ENCODE measurements around the gene TMEM115. TPM values are rescaled to one million over a fixed set of nuclear protein-coding genes. Genes with fewer than 3 reads are reported as not detected.

Gene TMEM115
- total and polyA plus RNA-seq, 10 of the 15 experiments (the other 5 are each of a cell fraction or from before 2014, with no cell fraction given) = 1.9 to 18.7 (median 13.2) TPM

- TF ChIP-seq, protein P1, sequence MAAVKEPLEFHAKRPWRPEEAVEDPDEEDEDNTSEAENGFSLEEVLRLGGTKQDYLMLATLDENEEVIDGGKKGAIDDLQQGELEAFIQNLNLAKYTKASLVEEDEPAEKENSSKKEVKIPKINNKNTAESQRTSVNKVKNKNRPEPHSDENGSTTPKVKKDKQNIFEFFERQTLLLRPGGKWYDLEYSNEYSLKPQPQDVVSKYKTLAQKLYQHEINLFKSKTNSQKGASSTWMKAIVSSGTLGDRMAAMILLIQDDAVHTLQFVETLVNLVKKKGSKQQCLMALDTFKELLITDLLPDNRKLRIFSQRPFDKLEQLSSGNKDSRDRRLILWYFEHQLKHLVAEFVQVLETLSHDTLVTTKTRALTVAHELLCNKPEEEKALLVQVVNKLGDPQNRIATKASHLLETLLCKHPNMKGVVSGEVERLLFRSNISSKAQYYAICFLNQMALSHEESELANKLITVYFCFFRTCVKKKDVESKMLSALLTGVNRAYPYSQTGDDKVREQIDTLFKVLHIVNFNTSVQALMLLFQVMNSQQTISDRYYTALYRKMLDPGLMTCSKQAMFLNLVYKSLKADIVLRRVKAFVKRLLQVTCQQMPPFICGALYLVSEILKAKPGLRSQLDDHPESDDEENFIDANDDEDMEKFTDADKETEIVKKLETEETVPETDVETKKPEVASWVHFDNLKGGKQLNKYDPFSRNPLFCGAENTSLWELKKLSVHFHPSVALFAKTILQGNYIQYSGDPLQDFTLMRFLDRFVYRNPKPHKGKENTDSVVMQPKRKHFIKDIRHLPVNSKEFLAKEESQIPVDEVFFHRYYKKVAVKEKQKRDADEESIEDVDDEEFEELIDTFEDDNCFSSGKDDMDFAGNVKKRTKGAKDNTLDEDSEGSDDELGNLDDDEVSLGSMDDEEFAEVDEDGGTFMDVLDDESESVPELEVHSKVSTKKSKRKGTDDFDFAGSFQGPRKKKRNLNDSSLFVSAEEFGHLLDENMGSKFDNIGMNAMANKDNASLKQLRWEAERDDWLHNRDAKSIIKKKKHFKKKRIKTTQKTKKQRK (IDR thresholded peaks at IDR 0.05; ENCODE audit: low read depth, low read length) = no peak
- TF ChIP-seq MXI1 (IDR thresholded peaks at IDR 0.05; ENCODE audit: low read depth, low read length) (peak; percentile 91), BRCA1 (IDR thresholded peaks at IDR 0.05; ENCODE audit: low read depth, low read length) (no peak), SP1 (IDR thresholded peaks at IDR 0.05; ENCODE audit: low read depth, low read length) (peak; percentile 83), MTA3 (IDR thresholded peaks at IDR 0.05; ENCODE audit: borderline replicate concordance, low read length) (peak; percentile 41; the same call in 1 of the 2 replicates), SMAD5 (IDR thresholded peaks at IDR 0.05; ENCODE audit: low read depth) (peak; percentile 55; the same call in 1 of the 2 replicates), PAX8 (IDR thresholded peaks at IDR 0.05) (no peak), POU2F2 (IDR thresholded peaks at IDR 0.05; ENCODE audit: borderline replicate concordance, low read depth, low read length) (no peak), STAT1 (conservative IDR thresholded peaks at IDR 0.05) (0 out of 2 replicates have a peak, but pooled peaks have one; percentile 24), SMARCA5 (IDR thresholded peaks at IDR 0.05) (no peak), FOXK2 (IDR thresholded peaks at IDR 0.05) (no peak), GABPA (IDR thresholded peaks at IDR 0.05; ENCODE audit: low read depth) (peak; percentile 94), MAX (IDR thresholded peaks at IDR 0.05; ENCODE audit: low read depth, low read length) (peak; percentile 81), PML (IDR thresholded peaks at IDR 0.05; ENCODE audit: low read length) (0 out of 2 replicates have a peak, but pooled peaks have one; percentile 64), CBX5 (IDR thresholded peaks at IDR 0.05; ENCODE audit: low read depth) (no peak), RBBP5 (conservative IDR thresholded peaks at IDR 0.05) (no peak), ZBED1 (IDR thresholded peaks at IDR 0.05; ENCODE audit: borderline replicate concordance) (no peak)
- TF ChIP-seq, protein P2, sequence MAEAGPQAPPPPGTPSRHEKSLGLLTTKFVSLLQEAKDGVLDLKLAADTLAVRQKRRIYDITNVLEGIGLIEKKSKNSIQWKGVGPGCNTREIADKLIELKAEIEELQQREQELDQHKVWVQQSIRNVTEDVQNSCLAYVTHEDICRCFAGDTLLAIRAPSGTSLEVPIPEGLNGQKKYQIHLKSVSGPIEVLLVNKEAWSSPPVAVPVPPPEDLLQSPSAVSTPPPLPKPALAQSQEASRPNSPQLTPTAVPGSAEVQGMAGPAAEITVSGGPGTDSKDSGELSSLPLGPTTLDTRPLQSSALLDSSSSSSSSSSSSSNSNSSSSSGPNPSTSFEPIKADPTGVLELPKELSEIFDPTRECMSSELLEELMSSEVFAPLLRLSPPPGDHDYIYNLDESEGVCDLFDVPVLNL (IDR thresholded peaks at IDR 0.05; ENCODE audit: low read depth, low read length) = no peak
- TF ChIP-seq, protein P3, sequence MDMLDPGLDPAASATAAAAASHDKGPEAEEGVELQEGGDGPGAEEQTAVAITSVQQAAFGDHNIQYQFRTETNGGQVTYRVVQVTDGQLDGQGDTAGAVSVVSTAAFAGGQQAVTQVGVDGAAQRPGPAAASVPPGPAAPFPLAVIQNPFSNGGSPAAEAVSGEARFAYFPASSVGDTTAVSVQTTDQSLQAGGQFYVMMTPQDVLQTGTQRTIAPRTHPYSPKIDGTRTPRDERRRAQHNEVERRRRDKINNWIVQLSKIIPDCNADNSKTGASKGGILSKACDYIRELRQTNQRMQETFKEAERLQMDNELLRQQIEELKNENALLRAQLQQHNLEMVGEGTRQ (IDR thresholded peaks at IDR 0.05; ENCODE audit: borderline replicate concordance, low read depth, low read length) = no peak
Measured at GRCh38 chr3:50327943-50328691, 31.2 kb downstream of the TMEM115 start, which contains the start of gene TUSC2 (continued).
